Measurements from ENCODE around the gene PPP1CC.

PPP1CC gene

GRCh38 chr12:110720516-110720915 is 22.2 kb downstream of the PPP1CC start:
- no peak for DNase-seq

GRCh38 chr12:110718222-110718908 is 24.3 kb downstream of the PPP1CC start:
- DNase-seq = no peak

- no peak for DNase-seq
These were observed 25.7 kb downstream of the PPP1CC start for GRCh38 chr12:110717037-110717436.

GRCh38 chr12:110708917-110709316 is 33.8 kb downstream of the PPP1CC start:
- no peak for DNase-seq

- no peak for DNase-seq
These were observed 37.4 kb downstream of the PPP1CC start for GRCh38 chr12:110705309-110705708.

- no peak for DNase-seq
These were observed 37.9 kb downstream of the PPP1CC start for GRCh38 chr12:110704750-110705149.

- DNase-seq = no peak
These were observed 38.5 kb downstream of the PPP1CC start for GRCh38 chr12:110704231-110704630.

GRCh38 chr12:110702081-110702480 is 40.6 kb downstream of the PPP1CC start:
- no peak for DNase-seq

GRCh38 chr12:110699591-110700445 is 42.9 kb downstream of the PPP1CC start:
- no peak for DNase-seq

GRCh38 chr12:110698171-110698902 is 44.4 kb downstream of the PPP1CC start:
- DNase-seq = no peak

- no peak for DNase-seq
These were observed 45.5 kb downstream of the PPP1CC start for GRCh38 chr12:110697236-110697635.

- no peak for DNase-seq
These were observed 46.4 kb downstream of the PPP1CC start for GRCh38 chr12:110696283-110696682.

- DNase-seq = no peak
These were observed 48.3 kb downstream of the PPP1CC start for GRCh38 chr12:110694330-110694901.

- no peak for DNase-seq
These were observed 49.0 kb downstream of the PPP1CC start for GRCh38 chr12:110693731-110694130.

GRCh38 chr12:110690127-110690430 is 52.6 kb downstream of the PPP1CC start:
- no peak for DNase-seq

- no peak for DNase-seq
These were observed 53.2 kb downstream of the PPP1CC start for GRCh38 chr12:110689281-110690126.

GRCh38 chr12:110688446-110689280 is 54.0 kb downstream of the PPP1CC start, which contains the start of gene HVCN1:
Gene HVCN1, minus strand, starts transcription at chr12:110689115. Its CDS starts 5,870 bp downstream, at chr12:110683245.
- DNase-seq = no peak

- no peak for DNase-seq
These were observed 55.1 kb downstream of the PPP1CC start for GRCh38 chr12:110687396-110688169.

GRCh38 chr12:110686294-110686903 is 56.3 kb downstream of the PPP1CC start:
- no peak for DNase-seq

- DNase-seq = peak; percentile 56
These were observed 58.3 kb downstream of the PPP1CC start for GRCh38 chr12:110684312-110684836.
